ENCODE results near the gene ATAD2B.

DNA sequence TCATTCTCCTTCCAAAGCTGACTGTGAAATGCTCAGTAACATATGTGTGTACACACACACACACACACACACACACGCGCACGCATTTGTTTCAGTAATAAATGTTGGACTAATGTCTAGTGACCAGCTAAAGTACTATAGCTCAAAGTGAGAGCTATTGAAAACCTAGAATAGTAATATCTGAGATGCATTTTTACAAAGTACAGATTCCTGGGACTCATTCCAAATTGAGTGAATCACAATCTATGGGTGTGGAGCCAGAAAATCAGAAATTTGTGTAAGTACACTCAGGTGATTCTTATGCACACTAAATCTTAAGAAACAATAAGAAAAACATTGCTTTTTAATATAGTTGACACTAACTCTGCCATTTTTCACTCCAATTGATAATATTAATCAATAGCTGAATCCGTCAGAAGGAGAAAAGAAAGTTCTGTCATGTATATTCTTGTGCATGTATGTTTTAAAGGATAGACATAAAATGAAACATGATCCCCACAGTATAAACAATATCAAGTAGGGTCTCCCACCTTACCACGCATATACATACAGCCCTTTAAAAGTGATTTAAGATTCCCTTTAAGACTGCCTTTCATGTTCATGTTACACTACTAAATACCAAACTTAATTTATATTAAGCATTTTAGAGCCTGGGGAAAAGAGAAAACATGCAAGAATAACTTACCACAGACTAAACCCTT, 123.5 kb downstream of the ATAD2B start:
- TF ChIP-seq EZH2phosphoT487 (IDR thresholded peaks at IDR 0.05; ENCODE audit: insufficient read depth, low read depth): no peak
- TF ChIP-seq EZH2 (IDR thresholded peaks at IDR 0.05; ENCODE audit: insufficient read depth, poor library complexity, severe bottlenecking): no peak
